ENCODE measurements around the gene RTKN2. TPM values are rescaled to one million over a fixed set of nuclear protein-coding genes. Genes with fewer than 3 reads are reported as not detected.
"Not testable (repeated sequence)": the region's sequence is repeated elsewhere in the genome, so short reads cannot be mapped to it uniquely, and the experiment has no call there.

The RTKN2 gene
- total and polyA plus RNA-seq, 10 of the 15 experiments (the other 5 are each of a cell fraction or from before 2014, with no cell fraction given), result 0.10 TPM; not detected in 9

- H3K36me3 ChIP-seq (ENCODE audit: control insufficient read depth in 2 of 2, insufficient read depth in 2 of 2, low read length in 1 of 2); POLR2A ChIA-PET; FAIRE-seq; H4K20me1 ChIP-seq (ENCODE audit: control insufficient read depth, insufficient read depth); H3K9me3 ChIP-seq (replicated peaks; ENCODE audit: control insufficient read depth, insufficient read depth, low read length); H3K27me3 ChIP-seq (replicated peaks in 1 of 2; ENCODE audit: control insufficient read depth in 2 of 2, insufficient read depth in 2 of 2, low read length in 1 of 2); BruUV-seq (replicated peaks); H3K79me2 ChIP-seq (ENCODE audit: control insufficient read depth, insufficient read depth, low read length): not testable (repeated sequence)
- peaks cover 12% of the 10 kb centered on the region; the same call in 1 of the 2 replicates for H3K4me1 ChIP-seq (ENCODE audit: control insufficient read depth, insufficient read depth, low read length)
- in situ Hi-C loops (cut with MboI), result loop anchor here (5.0 kb wide), 2 partner anchors 196 to 346 kb away; no protein-coding TSS in a partner anchor
- DNase-seq (ENCODE audit: low read depth, low spot score), result peak; percentile 58
- ATAC-seq, result peak; percentile 88
- ChIA-PET RAD21 (ENCODE audit: unreplicated experiment) (interaction anchor here (0.8 to 3.9 kb wide), 14 partner anchors 12 to 492 kb away, joined by 3 to 116 read pairs (median 4); partner anchors contain the start of gene ARID5B), SMC1A (ENCODE audit: uncharacterized antibody, unreplicated experiment) (interaction anchor here (0.7 to 8.5 kb wide), 15 partner anchors 26 to 492 kb away, joined by 3 to 195 read pairs (median 5); partner anchors contain the start of gene ARID5B), CTCF (interaction anchor here (0.7 to 9.0 kb wide), 15 partner anchors 13 to 492 kb away, joined by 3 to 278 read pairs (median 4); partner anchors contain the start of gene ARID5B)
- WGBS (ENCODE audit: insufficient coverage, insufficient replicate concordance, low lambda C conversion rate, missing lambda C conversion rate), result 51% methylated on average over 4 of the region's 4 CpGs
- H3K4me3 ChIP-seq, result peak overlapping the region; percentile 48
- intact Hi-C loops (cut with micrococcal nuclease; ENCODE audit: unreplicated experiment), result loop anchor here (1.0 to 10.0 kb wide), 3 partner anchors 61 to 958 kb away; no protein-coding TSS in a partner anchor
- H3K9ac ChIP-seq (ENCODE audit: control insufficient read depth, insufficient read depth, low read length), result peak overlapping the region; percentile 63
- H3K27ac ChIP-seq (ENCODE audit: control insufficient read depth, insufficient read depth), result peak overlapping the region; percentile 83
- H3K4me2 ChIP-seq (ENCODE audit: control insufficient read depth, insufficient read depth), result peak overlapping the region; percentile 90
- H2AFZ ChIP-seq (ENCODE audit: control insufficient read depth, low read depth, low read length), result peak overlapping the region; percentile 66
- TF ChIP-seq NFIC (IDR thresholded peaks at IDR 0.05; ENCODE audit: low read depth, low read length), result peak; percentile 92
- TF ChIP-seq SKIL (IDR thresholded peaks at IDR 0.05; ENCODE audit: low read depth, poor library complexity, severe bottlenecking), result peak; percentile 30
- TF ChIP-seq JUND (IDR thresholded peaks at IDR 0.05; ENCODE audit: low read depth, low read length), result peak; percentile 80
- TF ChIP-seq MEF2A (IDR thresholded peaks at IDR 0.05; ENCODE audit: insufficient read depth, low read depth, low read length), result 0 out of 2 replicates have a peak, but pooled peaks have one; percentile 37
- TF ChIP-seq TCF3 (IDR thresholded peaks at IDR 0.05; ENCODE audit: borderline replicate concordance, insufficient read depth, low read depth, low read length), result peak; percentile 88; the same call in 1 of the 2 replicates
- TF ChIP-seq IKZF1 (conservative IDR thresholded peaks at IDR 0.05), result peak; percentile 81
- TF ChIP-seq PAX5 (IDR thresholded peaks at IDR 0.05; ENCODE audit: borderline replicate concordance, low read depth, low read length), result peak; percentile 69
- TF ChIP-seq POU2F2 (IDR thresholded peaks at IDR 0.05; ENCODE audit: borderline replicate concordance, low read depth, low read length), result peak; percentile 43; the same call in 1 of the 3 replicates
- peak; percentile 41 for TF ChIP-seq MEF2B (IDR thresholded peaks at IDR 0.05; ENCODE audit: partially characterized antibody, poor library complexity, severe bottlenecking)
- peak; percentile 72 for TF ChIP-seq JUNB (IDR thresholded peaks at IDR 0.05)
- TF ChIP-seq EP300 (IDR thresholded peaks at IDR 0.05; ENCODE audit: borderline replicate concordance in 1 of 2, control insufficient read depth in 1 of 2, low read depth in 2 of 2, low read length in 2 of 2), result peak; percentile 62 to 88; a peak in 3 of 4 replicates
- 0 out of 4 replicates have a peak, but pooled peaks of 1 of the 2 experiments have one; percentile 14 for TF ChIP-seq ETV6 (conservative IDR thresholded peaks at IDR 0.05 in 1 of 2, IDR thresholded peaks at IDR 0.05 in 1 of 2; ENCODE audit: borderline replicate concordance in 1 of 2, low read depth in 1 of 2)
- peak; percentile 67 for TF ChIP-seq EED (IDR thresholded peaks at IDR 0.05; ENCODE audit: low read depth)
- peak; percentile 87 to 90 for TF ChIP-seq IKZF2 (IDR thresholded peaks at IDR 0.05)
- TF ChIP-seq FOXM1 (IDR thresholded peaks at IDR 0.05; ENCODE audit: low read depth, low read length), result peak; percentile 49; the same call in 1 of the 2 replicates
- peak; percentile 87 for TF ChIP-seq IRF4 (IDR thresholded peaks at IDR 0.05; ENCODE audit: low read depth, low read length)
- TF ChIP-seq BCL11A (IDR thresholded peaks at IDR 0.05; ENCODE audit: low read depth, low read length), result peak; percentile 75
- peak; percentile 85 for TF ChIP-seq DPF2 (IDR thresholded peaks at IDR 0.05)
- TF ChIP-seq ATF2 (IDR thresholded peaks at IDR 0.05; ENCODE audit: low read length), result peak; percentile 84
- peak; percentile 69; the same call in 1 of the 2 replicates for TF ChIP-seq CBX5 (IDR thresholded peaks at IDR 0.05; ENCODE audit: low read depth)
Measured at GRCh38 chr10:62242965-62243646, 25.5 kb downstream of the RTKN2 start.
